HG02884 (cell line): ENCODE measurements around the gene MUC20.
"Not testable (repeated sequence)": the region's sequence is repeated elsewhere in the genome, so short reads cannot be mapped to it uniquely, and the experiment has no call there.

Source experiments
- ATAC-seq: cut with Tn5 transposase; IDR thresholded peaks from one replicate; pipeline ENCODE4 v1.9.1; 2021; ENCODE audit warnings: mild to moderate bottlenecking, moderate library complexity; ENCODE audit not compliant: unreplicated experiment

The MUC20 gene

GRCh38 chr3:195692781-195693427 is 27.9 kb upstream of the MUC20 start:
- no peak for ATAC-seq

DNA sequence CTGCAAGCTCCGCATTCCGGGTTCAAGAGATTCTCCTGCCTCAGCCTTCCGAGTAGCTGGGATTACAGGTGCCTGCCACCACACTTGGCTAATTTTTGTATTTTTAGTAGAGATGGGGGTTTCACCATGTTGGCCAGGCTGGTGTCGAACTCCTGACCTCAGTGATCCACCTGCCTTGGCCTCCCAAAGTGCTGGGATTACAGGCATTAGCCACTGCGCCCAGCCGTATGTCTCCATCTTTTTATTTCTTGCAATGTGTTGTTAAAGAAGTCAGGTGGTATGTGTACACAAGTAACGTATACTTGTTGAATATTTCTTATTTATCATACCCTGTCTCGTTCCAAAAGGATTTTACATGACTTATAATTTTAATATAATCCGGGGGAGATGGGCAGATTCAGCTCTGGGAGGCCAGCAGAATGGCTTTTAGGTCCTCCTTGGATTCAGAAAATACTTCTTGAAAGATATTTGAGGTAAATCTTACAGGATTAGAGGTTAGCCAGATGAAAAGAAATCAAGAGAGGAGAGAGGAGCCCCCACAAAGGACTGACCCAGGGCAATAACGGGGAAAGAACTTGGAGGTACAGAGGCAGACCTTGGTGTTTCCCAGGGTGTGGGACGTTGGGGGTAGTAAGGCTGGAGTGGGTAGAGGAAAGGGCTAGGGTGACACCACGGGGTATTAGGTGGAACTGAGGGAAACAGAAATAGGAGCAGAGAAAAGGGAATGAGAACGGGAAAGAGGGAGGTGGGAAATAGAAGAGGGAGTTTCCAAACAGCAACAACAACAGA is 27.2 kb upstream of the MUC20 start:
- no peak for ATAC-seq

DNA sequence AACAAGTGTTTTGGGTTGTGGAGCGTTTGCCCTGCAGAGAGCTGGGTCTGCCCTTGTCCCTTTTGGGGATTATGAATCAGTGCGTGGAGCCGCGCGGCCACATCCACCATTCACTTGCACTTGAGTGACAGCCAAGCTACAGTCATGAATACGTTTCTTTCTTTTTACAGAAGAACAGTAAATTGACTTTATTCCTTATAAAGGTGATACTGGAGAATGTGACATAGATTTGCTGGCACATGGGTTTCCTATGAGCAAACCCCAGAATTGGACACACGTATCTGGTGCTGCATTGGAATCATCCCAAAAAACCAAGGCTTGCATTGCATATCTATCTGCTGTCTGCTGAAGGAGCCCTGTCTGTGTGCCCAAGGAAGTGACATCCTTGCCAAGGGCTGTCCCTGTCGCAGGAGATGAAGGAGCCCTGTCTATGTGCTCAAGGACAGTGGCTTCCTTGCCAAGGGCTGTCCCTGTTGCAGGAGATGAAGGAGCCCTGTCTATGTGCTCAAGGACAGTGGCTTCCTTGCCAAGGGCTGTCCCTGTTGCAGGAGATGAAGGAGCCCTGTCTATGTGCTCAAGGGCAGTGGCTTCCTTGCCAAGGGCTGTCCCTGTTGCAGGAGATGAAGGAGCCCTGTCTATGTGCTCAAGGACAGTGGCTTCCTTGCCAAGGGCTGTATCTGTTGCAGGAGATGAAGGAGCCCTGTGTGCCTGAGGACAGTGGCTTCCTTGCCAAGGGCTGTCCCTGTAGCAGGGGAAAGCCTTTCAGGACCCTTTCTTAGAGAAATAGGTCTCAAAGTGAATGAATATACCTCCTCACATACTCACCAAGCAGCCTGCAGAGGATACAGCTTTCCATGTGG is 26.3 kb upstream of the MUC20 start:
- not testable (repeated sequence) for ATAC-seq

DNA sequence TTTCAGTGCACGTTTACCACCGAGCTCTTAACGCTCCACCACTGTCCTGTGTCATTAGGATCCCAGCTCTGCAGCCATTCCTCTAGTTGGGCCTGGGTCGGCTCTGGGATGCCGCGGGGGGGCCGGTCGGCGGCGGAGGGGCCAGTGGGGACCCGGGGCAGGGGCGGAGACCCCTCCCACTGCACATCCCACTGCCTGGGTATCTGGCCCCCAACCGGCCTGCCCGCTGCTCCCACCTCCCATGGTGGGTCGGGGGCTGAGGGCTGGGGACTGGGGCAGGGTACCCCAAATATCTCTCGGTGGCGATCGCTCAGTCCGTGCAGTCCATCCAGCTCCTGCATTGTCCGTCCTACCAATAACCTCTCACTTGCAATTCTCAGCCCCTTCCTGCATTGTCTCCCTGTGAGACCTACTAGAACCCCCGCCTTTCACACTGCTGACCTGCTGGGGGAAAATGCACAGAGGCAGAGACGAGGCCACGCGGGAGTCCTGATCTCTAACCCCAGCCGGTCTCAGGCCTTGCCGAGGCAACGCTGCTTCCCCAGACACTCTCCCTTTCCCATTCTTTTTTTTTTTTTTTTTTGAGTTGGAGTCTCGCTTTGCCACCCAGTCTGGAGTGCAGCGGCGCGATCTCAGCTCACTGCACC is 24.0 kb upstream of the MUC20 start:
- no peak for ATAC-seq

- no peak for ATAC-seq
These were observed 23.0 kb upstream of the MUC20 start for GRCh38 chr3:195697582-195698324.

DNA sequence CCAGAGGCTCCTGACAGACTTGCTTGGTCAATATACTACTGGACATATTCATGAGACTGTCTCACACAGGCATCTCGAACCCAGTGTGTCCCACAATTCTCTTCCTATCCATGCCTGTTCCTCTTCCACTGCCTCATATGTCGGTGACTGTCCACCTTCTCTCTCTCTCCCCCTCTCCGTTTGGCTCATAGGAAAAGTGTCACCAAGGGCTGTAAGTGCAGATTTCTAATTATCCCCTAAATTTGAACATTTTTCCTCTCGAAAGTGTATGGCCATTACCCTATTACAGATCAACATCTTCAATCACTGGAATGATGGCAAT is 22.5 kb upstream of the MUC20 start:
- no peak for ATAC-seq

DNA sequence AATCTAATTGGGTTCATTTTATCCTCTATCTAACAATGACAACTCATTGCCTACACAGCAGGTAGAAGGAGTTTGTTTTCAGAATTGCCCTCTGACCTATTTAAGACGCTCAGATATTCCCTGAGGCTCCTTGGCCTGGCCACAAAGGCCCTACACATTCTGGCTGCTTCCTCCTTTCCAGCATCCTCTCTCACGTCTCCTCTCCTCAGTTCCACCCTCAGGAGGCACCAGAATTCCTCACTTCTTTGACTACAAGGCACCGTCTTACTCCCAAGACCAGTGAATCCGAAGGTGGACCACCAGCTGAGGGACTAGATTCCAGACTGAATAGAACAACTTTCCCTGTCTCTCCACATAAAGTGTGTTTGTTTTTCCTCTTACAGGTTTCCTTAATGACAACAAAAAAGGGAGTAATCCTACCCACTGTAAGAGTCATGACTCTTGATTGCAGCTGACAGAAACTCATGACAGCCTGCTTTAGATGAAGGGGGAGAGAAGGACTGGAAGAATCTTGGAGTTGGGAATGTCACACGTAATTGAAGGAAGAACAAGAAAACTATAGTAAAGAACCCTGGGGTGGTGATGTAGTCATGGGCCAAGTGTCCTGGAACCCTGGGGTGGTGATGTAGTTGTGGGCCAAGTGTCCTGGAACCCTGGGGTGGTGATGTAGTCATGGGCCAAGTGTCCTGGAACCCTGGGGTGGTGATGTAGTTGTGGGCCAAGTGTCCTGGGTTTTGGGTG is 22.0 kb upstream of the MUC20 start:
- no peak for ATAC-seq

GRCh38 chr3:195699388-195699771 is 21.4 kb upstream of the MUC20 start:
- no peak for ATAC-seq

GRCh38 chr3:195699860-195700259 is 20.9 kb upstream of the MUC20 start:
- ATAC-seq = no peak

- ATAC-seq = no peak
These were observed 20.5 kb upstream of the MUC20 start for GRCh38 chr3:195700319-195700718.

GRCh38 chr3:195701042-195701915 is 19.5 kb upstream of the MUC20 start:
- ATAC-seq = no peak

DNA sequence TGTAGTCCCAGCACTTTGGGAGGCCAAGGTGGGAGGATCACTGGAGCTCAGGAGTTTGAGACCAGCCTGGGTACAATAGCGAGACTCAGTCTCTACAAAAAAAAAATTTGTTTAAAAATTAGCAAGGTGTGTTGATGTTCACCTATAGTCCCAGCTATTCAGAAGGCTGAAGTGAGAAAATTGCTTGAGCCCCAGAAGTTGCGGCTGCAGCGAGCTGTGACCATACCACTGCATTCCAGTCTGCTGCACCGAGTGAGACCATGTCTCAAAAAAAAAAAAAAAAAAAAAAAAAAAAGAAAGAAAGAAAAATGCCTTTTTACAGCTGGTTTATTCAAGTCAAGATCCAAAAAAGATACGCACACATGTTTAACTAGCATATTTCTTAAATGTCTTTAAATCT is 17.0 kb upstream of the MUC20 start:
- ATAC-seq = no peak

GRCh38 chr3:195704433-195704999 is 16.3 kb upstream of the MUC20 start:
- no peak for ATAC-seq

DNA sequence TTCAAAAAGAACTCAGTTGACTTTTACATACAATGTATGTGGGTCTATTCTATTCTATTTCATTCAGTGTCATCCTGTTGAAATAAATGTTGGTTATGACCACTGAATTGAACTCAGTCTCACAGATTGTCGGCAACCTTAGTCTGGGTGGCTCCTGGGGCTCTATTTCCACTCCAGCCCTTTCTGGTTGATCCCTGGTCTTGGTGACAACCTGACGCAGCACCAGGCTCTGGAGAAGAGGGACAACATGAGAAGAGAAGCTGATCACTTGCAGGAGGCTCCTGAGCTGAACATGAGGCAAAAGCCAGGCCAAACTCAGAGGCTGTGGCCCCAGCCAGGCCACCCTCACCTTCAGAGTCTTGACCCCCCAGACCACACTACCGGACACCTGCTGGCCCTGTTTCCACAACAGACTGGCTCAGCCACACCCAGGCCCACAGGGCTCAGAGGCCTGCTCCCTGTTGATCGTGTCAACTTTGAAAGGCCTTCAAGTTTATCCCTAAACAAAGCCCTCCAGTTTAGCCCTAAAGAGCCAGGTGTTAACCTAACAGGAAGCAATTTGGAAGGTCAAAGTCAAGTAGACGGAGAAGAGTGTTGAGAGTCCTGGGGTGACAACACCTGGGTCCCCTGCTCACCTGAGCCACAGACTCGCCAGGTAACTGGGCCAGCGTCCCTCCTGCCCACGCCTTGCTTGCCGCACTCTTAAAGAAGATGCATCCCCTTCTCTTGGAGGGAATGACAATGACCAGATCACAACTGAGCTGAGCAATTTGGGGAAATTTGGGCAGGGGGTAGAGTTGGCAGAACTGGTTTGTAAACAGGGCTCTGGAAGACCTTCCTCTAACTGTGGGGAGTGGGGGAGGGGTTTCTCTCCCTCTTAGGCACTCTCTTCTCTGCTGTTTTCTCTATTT is 15.4 kb upstream of the MUC20 start:
- no peak for ATAC-seq

DNA sequence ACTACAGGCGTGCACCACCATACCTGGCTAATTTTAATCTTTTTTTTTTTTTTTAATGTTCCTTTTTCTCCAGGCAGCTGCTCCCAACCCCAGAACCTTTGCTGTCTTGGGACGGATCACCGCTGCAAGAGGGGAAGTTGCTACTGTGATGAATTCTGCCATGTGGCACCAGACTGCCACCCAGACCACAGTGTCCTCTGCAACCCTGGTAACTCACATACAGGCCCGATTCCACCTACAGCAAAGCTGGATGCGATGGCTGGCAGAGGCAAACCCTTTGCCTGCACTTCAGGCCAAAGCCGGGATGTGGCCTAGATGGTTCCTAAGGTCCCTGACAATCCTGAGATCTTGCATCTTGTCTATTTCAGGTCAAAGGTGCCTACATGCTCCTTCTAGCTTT is 12.7 kb upstream of the MUC20 start:
- no peak for ATAC-seq

DNA sequence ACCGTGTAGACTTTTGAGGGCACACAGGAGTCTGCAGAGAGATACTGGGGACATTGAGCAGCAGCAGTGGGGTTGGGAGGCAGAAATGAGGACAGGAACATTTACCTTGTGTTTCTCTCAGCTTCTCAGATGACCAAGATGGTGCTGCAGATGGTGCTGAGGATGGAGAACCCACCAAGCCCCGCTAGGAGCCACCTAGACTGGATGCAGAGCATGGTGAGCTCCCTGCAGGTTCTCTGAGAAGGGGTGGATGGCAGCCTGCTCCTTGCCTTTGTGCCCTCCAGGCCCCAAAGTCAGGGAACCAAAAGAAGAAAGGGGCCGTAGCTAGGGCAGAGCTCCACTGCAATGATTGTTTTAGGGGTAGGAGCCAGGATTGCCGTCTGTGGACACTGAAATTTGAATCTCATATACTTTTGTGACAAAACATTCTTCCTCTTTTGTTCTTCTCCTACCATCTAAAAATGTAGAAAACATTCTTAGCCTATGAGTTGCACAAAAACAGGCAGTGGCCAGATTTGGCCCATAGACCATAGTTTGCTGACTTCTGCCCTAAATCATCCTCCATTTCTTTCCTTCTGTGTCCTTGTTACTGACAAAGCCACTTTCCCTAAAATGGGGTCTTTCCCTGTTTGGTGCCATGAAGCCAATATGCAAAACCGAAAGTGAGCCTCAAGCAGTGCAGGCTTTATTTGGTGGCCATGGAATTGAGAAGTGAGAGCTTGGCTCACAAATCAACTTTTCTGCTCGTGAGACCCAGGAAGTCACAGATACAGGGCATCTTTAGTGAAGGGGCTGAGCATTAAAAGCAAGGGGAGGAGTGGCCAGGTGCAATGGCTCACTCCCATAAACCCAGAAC is 11.9 kb upstream of the MUC20 start:
- no peak for ATAC-seq

GRCh38 chr3:195709676-195710085 is 11.1 kb upstream of the MUC20 start:
- no peak for ATAC-seq
